Endothelial cell of umbilical vein (primary cell): ENCODE measurements around the gene SLC26A6.

Experiments used
- CTCF ChIP-seq, 2 donors: IDR thresholded peaks; 1 replicate in 1 of 2; 2 replicates in 1 of 2; pipeline ENCODE4 v1.5.1; 2011; ENCODE audit warnings: low read length in 2 of 2, mild to moderate bottlenecking in 2 of 2, moderate library complexity in 2 of 2, control low read depth in 1 of 2, inconsistent platforms in 1 of 2, low read depth in 1 of 2; ENCODE audit not compliant: insufficient read depth in 1 of 2; ENCODE audit errors: extremely low read depth in 1 of 2
- EZH2 ChIP-seq: IDR thresholded peaks from 2 replicates; pipeline ENCODE4 v1.6.1; 2012; ENCODE audit warnings: borderline replicate concordance, low read depth, mild to moderate bottlenecking, moderate library complexity, low read length, inconsistent platforms; ENCODE audit not compliant: severe bottlenecking
- FOS ChIP-seq: IDR thresholded peaks from 2 replicates; pipeline ENCODE4 v1.6.1; 2011; ENCODE audit warnings: mild to moderate bottlenecking, low read length, moderate library complexity, borderline replicate concordance; ENCODE audit not compliant: insufficient read depth
- GATA2 ChIP-seq: IDR thresholded peaks from 2 replicates; pipeline ENCODE4 v1.7.0; 2011; ENCODE audit warnings: low read depth, mild to moderate bottlenecking, moderate library complexity, mixed read lengths, low read length; ENCODE audit not compliant: insufficient read length, insufficient read depth
- JUN ChIP-seq: IDR thresholded peaks from 2 replicates; pipeline ENCODE4 v1.6.1; 2011; ENCODE audit warnings: borderline replicate concordance, low read depth; ENCODE audit not compliant: insufficient read length, insufficient read depth
- MAX ChIP-seq: IDR thresholded peaks from 2 replicates; pipeline ENCODE4 v1.6.1; 2011; ENCODE audit not compliant: insufficient read depth, insufficient read length
- POLR2A ChIP-seq: IDR thresholded peaks from 2 replicates; pipeline ENCODE4 v1.6.1; 2012; ENCODE audit warnings: low read depth, mild to moderate bottlenecking, control low read depth, low read length
- POLR2AphosphoS5 ChIP-seq: IDR thresholded peaks from 2 replicates; pipeline ENCODE4 v1.6.1; 2012; ENCODE audit warnings: low read depth, mild to moderate bottlenecking, control low read depth, low read length, moderate library complexity; ENCODE audit not compliant: insufficient read depth

- TF ChIP-seq CTCF (IDR thresholded peaks at IDR 0.05; ENCODE audit: extremely low read depth in 1 of 2, insufficient read depth in 1 of 2, low read depth in 1 of 2, low read length in 2 of 2) = no peak
- TF ChIP-seq POLR2A = no peak
- TF ChIP-seq POLR2AphosphoS5 = no peak
- TF ChIP-seq EZH2 = no peak
- TF ChIP-seq JUN = no peak
- TF ChIP-seq FOS = no peak
- TF ChIP-seq GATA2 = no peak
- TF ChIP-seq MAX = no peak
Observed at GRCh38 chr3:48682786-48683185, 47.5 kb upstream of the SLC26A6 start.
